T follicular helper cell (primary cell): ENCODE data around the gene STXBP5L.
"Not testable (repeated sequence)": the region's sequence is repeated elsewhere in the genome, so short reads cannot be mapped to it uniquely, and the experiment has no call there.

Source experiments
- DNase-seq: peaks from one replicate; pipeline ENCODE4 v3.0.0-alpha.2; 2020; ENCODE audit warnings: low read depth
- total RNA-seq, 2 experiments: gene quantifications; one replicate each; lab custom pipeline; 2026; lab: John Stamatoyannopoulos, UW

STXBP5L gene
- total RNA-seq = 0 reads per million in 2 experiments

DNA sequence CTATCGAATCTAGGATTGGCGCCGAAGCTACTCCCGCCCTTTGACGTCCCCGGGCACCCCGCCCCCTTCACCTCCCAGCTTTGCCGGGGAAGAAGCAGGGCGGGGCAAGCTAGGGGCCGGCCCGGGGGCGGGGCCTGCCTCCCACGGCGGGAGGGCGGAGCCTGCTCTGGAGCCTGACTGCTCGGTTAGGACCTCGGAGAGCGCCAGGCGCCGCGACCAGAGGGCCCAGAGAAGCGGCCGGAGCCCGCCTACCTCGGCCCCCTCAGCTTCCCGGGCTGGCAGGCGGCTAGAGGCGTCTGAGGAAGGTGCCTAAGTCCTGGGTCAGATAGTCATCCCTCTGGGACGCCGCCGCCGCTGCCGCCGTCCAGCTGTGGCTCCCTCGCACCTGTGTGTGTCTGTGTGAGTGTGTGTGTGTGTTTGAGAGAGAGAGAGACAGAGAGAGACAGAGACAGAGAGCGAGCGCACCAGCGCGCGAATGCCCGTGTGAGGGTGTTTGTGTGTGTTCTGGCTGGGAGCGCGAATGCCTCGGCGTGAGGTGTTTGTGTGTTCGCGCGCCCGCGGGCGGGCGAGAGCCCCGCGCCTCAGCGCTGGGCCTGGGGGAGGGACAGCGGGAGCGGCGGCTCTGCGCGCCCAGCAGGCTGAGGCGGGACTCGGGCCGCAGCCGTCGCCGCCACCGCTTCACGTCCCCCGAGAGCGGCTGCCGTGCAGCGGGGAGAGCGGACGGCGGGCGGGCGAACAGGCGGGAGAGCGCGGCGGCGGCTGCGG lies at the start of gene STXBP5L:
TSS of gene STXBP5L (plus strand) at position 176 of the 765 bp plus-strand sequence. CDS start 1,374 bp downstream, outside the sequence.
- no peak for DNase-seq

DNA sequence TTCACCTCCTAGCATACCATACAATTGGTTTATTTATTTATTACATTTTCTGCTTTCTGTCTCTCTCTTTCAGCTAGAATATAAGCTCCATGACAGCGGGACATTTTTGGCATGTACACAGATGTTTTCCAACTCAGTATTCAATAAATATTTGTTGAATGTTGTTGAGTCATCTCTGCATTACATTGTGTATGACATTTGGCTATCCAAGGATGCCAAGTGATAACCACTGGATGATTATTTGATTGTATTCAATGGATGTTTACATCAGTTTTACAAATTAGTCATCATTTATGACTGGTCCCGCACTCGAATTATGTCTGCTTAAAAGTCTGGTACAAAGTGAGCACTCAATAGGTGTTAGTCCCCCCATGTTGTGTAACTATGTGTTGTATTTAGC lies 49.5 kb upstream of the STXBP5L start:
- DNase-seq = no peak

DNA sequence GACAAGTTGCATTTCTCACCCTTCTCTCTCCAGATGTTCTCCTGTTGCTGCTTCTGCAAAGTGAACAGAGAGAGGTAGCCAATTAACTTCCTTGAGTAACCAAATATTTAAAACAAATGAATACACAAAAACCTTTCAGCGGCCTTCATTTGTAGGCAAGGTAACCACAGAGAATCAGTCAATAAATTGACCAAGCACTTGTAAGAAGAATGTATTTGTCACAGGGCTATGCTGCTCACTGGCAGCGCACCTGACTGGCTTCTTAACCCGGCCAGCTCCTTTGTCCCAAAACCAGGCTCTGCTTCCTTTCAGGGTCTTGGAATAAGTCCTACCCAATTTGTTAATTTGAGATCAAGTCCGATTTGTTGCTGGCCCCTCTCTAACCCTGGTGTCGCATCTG lies 43.5 kb upstream of the STXBP5L start:
- DNase-seq = no peak

DNA sequence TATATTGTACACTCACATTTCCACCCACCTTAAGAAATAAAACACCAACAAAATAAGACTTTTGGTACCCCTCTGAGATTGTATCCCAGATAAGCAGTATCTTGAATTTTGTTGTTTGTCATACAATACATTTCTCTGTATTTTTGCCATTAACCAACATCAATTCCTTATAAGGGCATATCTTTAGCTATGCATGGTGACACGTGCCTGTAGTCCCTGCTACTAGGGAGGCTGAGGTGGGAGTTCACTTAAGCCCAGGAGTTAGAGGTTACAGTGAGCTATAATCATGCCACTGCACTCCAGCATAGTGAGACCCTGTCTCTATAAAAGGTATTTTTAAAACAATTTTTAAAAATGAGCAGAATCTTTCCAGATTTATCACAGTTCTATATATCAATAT lies 32.5 kb upstream of the STXBP5L start:
- no peak for DNase-seq

DNA sequence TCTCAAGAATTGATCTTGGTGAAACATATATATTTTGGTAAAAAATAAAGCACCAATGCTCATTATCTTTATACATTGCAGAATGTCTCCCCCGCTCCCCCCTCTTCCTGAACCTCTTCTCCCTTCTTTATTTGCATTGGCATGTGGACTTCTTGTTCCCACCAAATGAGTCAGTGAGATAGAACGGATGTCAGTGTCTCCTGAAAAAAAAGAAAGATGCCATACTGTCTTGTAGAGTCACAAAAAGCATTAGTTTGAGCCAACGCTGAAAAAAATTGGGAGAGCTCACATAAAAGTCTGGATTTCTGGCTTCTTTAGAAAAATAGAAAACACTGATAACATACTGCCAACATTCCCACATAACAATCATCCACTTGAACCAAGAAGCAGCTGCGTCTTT lies 32.0 kb upstream of the STXBP5L start:
- no peak for DNase-seq

DNA sequence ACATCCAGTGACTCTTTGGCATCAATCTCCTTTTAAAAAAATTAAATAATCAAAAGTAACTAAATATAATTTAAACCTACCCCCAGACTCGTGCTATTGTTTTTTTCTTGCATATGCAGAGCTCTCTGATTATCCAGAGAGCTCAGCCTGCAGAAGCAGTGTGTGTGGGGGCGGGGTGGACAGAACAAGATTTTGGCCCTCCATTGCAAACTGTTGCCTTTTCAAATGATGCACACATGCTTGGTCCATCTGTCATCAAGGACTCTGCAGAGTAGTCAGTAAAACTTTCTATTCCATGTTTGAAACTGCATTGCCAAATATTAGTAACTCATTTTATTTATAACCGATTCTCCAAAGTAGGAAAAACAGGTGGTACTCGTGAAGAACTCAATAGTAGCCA lies 28.6 kb upstream of the STXBP5L start:
- DNase-seq = no peak

DNA sequence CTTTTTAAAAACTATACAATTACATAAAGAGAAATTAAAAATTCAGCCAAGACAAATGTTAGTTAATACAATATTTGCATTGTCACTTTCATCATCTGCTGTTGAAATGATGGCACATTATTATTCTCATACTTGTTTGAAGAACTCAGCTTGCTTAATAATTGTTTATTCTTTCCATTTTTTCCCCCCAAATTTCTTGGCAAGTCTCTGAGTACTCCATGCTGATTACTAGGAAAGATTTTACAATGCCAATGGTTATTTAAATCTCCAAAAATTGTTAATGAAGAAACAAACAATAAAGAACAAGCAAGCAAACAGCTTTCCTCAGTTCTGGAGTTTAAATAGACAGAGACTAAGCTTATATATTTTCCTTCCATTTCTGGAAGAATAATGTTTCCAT lies 15.1 kb upstream of the STXBP5L start:
- no peak for DNase-seq

DNA sequence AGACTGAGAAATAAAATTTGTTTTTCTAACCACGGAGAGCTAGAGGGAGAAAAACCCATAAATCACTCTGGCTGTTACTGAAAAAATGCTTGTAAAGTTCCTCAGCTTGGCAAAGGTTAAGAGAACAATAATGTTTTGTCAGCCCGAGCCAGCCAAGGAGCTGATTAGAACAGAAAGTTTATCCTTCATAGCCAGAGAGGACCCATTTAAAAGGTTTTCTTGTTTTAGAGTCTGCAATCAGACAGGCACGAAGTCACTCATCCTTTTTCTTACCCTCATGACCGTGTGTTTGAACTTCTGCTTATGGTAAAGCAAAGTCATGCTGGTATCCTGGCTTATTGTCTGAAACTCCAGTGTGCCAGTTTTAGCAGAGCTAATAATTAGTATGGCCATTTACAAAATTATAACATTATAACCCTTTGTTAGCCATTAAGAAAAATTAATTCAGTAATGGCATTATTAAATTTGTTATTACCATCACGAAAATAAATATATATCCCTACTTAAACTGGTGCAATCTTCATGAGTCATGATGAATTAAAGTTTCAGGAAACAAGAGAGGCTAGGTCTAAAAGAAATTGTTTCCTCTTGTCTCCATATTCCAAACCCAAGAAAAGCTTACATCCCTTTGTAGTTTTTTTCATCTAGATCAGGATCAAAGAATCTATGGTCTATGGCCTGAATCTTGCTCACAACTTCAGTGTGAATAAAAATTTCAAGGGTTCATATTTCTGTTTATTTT lies 13.5 kb upstream of the STXBP5L start:
- DNase-seq = no peak

DNA sequence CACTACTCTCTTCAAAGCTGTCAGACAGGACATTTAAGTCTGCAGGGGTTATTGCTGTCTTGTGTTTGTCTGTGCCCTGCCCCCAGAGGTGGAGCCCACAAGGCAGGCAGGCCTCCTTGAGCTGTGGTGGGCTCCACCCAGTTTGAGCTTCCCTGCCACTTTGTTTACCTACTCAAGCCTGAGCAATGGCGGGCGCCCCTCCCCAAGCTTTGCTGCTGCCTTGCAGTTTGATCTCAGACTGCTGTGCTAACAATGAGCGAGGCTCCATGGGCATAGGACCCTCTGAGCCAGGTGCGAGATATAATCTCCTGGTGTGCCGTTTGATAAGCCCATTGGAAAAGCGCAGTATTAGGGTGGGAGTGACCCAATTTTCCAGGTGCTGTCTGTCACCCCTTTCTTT lies 6.3 kb upstream of the STXBP5L start:
- not testable (repeated sequence) for DNase-seq

DNA sequence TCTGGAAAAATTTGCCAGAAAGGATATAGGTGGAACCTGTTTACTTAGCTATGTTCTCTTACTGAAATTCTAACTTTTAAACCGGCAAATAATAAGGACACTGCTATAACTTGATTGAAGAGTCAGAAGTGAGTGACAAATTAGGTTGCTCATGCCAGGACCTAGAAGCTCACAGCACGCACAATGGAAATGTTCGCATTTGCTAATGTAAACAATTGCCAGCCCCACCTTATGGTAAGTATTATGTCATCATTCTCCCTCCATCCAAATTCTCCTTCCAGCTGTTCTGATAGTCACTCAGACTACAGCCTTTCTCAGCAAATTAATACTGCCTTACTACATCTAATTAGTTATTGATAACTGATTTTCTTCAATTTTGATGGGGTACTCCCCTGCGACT lies 4.8 kb upstream of the STXBP5L start:
- DNase-seq = no peak

DNA sequence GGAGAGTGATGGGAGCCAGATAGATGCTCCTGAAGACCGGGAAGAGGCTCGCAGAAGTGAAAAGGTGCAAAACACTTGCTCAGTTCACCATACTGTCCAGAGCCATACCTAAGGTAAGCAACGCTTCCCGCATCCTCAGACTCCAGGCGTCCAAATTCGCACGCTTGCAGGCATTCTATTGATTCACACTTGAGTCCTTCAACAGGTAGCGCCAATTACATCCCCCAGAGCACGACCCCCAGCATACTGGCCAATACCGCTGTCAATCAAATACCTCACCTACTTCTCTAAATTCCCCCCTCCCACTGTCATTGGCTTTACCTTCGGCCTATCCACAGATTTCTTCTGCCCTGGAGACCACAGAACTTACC lies 361 bp upstream of the STXBP5L start:
- DNase-seq = no peak

DNA sequence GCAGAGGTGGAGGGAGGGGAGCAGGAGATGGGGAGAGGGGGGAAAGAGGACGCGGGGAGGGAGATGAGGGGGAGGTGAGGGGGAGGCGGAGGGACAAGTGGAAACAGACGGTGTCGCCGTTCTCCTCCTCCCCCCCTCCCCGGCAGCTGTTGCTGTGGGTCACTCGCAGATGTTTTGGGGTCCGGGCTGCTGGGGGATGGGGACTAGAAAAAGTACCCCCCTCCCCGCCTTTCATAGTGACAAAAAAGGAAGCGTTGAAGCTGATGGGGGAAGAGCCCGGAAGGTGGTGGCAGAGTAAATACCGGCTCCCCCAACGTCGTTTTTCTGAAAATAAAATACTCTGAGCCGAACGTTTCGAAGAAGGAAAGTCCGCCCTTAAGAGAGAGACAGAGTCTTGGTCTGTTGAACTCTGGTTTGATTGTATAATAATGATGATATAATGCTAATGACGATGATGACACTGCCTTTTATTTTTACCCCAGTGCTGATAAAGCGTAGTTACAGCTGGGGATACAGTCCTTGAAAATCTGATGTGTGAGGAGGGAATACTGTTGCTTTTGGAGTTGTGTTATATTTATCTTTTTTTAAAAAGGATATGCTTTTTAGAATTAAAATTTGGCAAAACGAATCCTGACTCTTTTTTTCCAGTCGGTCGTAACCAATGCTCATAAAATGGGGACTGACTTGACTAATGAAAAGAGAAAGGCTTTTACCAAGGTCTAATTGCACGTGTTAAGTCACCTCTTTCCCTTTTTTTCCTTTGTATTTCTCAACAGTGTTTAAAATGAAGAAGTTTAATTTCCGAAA lies 993 bp downstream of the STXBP5L start:
- DNase-seq = no peak

DNA sequence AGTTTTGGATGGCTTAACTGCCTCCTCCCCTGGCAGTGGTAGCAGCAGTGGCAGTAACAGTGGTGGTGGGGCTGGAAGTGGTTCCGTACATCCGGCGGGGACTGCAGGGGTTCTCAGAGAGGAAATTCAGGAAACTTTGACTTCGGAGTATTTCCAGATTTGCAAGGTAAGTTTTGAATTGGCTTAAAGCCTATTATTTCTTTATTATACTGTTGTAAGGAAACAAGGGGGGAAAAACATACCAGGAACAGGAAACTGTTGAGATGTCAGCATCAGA lies 1.5 kb downstream of the STXBP5L start:
- no peak for DNase-seq

DNA sequence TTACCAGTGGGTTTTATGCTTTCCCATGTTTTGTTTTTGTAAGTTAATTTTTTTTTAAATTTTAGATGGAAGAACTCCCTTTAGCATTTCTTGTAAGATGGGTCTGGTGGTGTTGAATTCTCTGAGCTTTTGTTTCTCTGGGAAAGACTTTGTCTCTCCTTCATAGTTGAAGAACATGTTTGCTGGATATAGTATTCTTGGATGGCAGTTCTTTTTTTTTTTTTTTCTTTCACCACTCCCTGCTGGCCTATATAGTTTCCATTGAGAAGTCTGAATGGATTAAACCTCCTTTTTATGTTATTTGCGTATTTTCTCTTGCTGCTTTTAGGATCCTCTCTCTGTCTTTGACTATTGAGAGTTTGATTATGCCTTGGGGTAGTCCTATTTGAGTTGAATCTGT lies 18.1 kb downstream of the STXBP5L start:
- DNase-seq = no peak

DNA sequence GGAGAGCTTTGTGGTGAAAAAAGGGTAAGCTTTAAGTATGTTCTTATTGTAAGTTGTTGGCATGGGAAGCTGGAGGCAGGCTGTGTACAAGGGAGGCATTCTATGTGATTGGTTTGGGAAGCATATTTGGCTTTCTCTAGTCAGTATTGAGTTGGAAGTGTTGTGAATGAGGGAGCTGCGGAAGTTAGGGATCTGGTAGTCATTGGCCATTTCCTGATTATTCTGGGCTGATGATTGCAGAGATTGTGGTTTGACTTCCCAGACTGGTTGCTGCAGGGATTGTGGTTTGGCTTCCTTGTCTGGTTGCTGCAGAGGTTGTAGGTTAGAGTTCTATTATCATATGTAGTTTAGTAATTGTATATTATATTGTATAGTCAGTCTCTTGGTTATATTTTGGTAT lies 21.0 kb downstream of the STXBP5L start:
- no peak for DNase-seq

DNA sequence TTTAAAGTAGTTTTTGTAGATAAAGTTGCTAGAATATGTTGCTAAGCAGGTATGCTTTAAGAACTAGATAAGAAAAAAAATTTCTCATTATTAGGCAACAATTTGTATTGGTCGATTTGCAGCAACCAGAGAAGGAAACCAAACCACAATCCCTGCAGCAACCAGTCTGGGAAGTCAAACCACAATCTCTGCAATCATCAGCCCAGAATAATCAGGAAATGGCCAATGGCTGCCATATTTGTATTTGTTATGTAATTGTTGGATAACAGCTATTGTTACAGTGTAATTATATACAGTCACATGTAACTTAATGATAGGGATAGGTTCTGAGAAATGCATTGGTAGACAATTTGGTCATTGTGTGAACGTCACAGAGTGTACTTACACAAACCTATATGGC lies 23.6 kb downstream of the STXBP5L start:
- DNase-seq = no peak

DNA sequence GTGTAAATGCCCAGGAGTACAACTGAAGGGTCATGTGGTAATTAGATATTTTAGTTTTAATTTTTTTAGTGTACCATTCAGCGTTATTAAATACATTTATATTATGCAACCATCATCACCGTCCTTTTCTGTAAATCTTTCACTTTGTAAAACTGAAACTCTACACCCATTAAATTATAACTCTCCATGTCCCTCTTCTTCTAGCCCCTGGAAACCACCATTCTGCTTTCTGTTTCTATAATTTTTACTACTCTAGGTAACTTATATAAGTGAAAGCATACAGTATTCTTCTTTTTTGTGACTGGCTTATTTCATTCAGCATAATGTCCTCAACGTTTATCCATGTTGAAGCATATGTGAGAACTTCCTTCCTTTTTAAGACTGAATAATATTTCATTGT lies 48.1 kb downstream of the STXBP5L start:
- no peak for DNase-seq

DNA sequence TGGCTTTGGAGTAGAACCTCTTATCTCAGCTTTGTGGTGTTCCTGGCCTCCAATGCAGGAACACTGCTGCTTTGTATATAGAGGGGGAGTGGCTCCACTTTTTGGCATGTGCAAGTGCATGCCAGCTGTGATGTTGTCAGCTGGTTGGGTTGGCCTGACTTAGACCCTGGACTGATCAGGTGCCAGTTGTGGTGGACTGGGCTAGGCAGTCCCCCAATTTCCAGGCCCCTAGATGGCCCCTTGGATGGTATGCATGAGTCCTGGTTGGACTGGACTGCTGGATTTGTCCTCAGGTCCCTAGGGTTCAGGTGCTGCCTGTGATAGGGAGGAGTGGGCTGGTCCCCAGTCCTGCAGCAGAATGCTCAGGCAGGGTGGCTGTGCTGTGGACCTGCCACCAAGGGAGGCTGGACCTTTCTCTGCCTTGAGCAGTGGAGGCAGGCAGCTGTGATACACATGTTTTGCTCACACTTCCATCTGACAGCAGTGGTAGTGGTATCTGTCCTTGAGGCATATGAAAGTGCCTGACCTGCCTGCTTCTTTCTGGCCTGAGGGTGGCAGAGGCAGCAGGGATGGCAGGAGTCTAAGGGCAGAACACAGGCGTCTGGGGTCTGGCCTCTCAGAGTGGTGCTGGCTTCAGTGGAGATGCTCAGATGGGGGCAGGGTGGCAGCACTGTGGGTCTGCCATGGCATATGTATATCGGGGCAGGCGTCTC lies 74.8 kb downstream of the STXBP5L start:
- no peak for DNase-seq

DNA sequence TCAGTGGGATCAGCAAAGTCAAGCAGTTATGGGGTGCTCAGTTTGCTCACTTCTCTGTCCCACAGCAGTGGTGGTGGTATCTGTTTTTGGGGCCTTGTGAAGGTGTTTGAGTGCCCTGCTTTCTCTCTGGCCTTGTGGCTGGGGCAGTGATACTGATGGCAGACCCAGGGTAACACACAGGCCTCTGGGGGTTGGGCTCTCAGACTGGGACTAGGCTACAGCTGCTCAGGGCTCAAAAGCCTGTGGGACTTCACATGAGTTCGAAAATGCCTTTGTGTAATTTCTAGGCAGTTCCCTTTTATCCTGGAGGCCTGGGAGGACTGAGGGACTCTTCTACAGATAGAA lies 75.3 kb downstream of the STXBP5L start:
- no peak for DNase-seq

DNA sequence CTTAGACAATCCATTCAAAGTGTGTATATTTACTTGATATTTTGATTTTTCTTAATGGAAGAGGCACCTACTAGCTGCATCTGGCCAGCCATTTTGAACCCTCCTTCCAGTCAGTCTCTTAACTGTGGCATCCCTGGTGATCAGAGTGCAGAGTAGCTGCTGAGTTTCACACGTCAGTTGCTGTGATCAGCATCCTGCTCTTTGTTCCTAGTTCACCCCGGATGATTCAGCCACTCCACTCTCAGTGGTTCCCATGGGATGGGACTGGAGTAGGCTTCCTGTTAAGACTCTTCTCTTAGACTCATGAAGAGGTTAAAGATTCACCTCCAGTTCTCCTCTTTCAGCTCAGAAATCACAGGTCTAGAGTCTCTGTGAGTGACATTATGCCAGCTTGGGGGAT lies 75.8 kb downstream of the STXBP5L start:
- DNase-seq = no peak

DNA sequence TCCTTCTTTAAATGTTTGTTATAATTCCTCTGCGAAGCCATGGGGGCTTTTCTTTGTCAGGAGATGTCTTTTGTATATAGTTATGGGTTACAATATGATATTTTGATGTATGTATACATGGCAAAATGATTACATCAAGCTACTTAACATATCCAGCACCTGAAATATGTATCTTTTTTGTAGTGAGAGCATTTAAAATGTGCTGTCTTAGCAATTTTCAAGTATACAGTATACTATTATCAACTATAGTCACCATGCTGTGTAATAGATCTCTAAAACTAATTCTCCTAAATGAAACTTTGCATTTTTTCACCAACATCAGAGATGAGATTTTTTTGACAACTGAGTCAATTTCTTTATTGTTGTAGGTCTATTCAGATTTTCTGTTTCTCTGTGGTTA lies 77.2 kb downstream of the STXBP5L start:
- no peak for DNase-seq

DNA sequence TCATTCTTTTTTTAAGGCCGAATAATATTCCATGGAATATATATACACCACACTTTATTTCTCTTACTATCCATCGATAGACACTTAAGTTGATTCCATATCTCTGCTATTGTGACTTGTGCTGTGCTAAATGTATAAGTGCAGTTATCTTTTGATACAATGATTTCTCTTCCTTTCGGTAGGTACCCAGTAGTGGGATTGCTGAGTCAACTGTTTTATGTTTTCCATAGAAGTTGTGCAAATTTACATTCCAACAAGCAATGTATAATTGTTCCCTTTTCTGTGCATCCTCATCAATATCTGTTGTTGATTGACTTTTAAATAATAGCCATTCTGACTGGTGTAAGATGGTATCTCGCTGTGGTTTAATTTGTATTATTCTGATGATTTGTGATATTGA lies 81.0 kb downstream of the STXBP5L start:
- DNase-seq = no peak

DNA sequence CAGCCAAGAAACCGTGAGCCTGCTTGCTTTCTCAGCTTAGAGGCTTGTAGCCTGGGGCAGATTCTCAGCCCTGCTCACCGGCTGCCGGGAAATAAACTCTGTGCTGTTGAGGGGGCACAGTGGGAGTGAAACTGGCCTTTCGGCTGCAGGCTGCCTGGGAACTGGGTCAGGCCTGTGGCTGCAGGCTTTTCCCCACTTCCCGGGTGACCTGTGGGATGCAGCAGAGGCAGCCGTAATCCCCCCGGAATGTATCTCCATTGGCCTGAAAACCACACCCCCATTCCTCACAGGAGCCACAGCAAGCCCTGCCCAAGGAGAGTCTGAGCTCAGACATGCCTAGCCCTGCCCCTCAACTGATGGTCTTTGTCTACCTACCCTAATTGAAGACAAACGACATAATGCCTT lies 110.9 kb downstream of the STXBP5L start:
- no peak for DNase-seq
